SK-N-MC (cell line): ENCODE data around the gene FAM118A.

Source experiments
- EZH2 ChIP-seq: fragments of 200-600 bp; sonication (generic); IDR thresholded peaks from one replicate; pipeline ENCODE4 v1.6.1; 2017; ENCODE audit warnings: antibody characterized with exemption
- POLR2AphosphoS5 ChIP-seq: IDR thresholded peaks from 2 replicates; pipeline ENCODE4 v1.6.1; 2012; ENCODE audit warnings: mild to moderate bottlenecking, low read depth, low read length, borderline replicate concordance

DNA sequence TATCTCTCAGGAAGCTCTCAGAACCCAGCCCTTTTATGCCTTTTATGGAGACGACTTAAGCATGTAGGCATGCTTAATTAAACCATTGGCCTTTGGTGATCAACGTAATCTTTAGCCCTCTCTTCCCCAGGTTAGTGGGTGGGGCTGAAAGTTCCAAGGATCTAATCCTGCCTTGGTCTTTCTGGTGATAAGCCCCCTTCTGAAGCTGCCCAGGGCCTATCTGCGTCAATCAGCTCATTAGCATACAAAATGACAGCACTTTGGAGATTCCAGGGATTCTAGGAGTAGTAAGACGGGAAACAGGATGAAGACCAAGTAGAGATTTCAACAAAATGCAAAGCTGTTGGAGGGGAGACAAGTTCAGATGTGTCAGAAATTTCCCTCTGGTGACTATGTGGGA, 3.1 kb downstream of the FAM118A start:
- TF ChIP-seq POLR2AphosphoS5 (no peak), EZH2 (no peak)
